Choroid plexus epithelial cell (primary cell): Measurements from ENCODE around the gene SMARCB1.

Experiments used
- DNase-seq: peaks from one replicate; pipeline ENCODE4 v3.0.0-alpha.2; 2010; ENCODE audit warnings: low read depth
- H3K4me3 ChIP-seq: 2 replicates; pipeline ENCODE4 v1.5.1; 2011; ENCODE audit warnings: low read depth, mild to moderate bottlenecking, control low read depth, low read length, moderate library complexity
- CTCF ChIP-seq: conservative IDR thresholded peaks from 2 replicates; pipeline ENCODE4 v1.5.1; 2011; ENCODE audit warnings: low read depth, mild to moderate bottlenecking, control low read depth, inconsistent platforms, low read length, moderate library complexity

The SMARCB1 gene

GRCh38 chr22:23781065-23781464, 5.7 kb upstream of the SMARCB1 start:
- DNase-seq = no peak
- no peak overlapping the region for H3K4me3 ChIP-seq
- no peak for TF ChIP-seq CTCF

GRCh38 chr22:23781511-23782183, 5.1 kb upstream of the SMARCB1 start:
- peak; percentile 31 for DNase-seq
- no peak for TF ChIP-seq CTCF
- H3K4me3 ChIP-seq = no peak overlapping the region

GRCh38 chr22:23782252-23782651, 4.5 kb upstream of the SMARCB1 start:
- TF ChIP-seq CTCF = no peak
- DNase-seq = no peak
- H3K4me3 ChIP-seq = no peak overlapping the region

GRCh38 chr22:23782703-23783102, 4.1 kb upstream of the SMARCB1 start:
- TF ChIP-seq CTCF = no peak
- no peak for DNase-seq
- no peak overlapping the region for H3K4me3 ChIP-seq

- no peak overlapping the region for H3K4me3 ChIP-seq
- DNase-seq = no peak
- TF ChIP-seq CTCF = no peak
Observed at GRCh38 chr22:23783265-23784150, 3.3 kb upstream of the SMARCB1 start.

- TF ChIP-seq CTCF = no peak
- H3K4me3 ChIP-seq = no peak overlapping the region
- peak; percentile 38 for DNase-seq
Observed at GRCh38 chr22:23784215-23784732, 2.5 kb upstream of the SMARCB1 start.
